GM18873 (cell line): ENCODE measurements around the gene DLL3.
"Not testable (repeated sequence)": the region's sequence is repeated elsewhere in the genome, so short reads cannot be mapped to it uniquely, and the experiment has no call there.

ENCODE experiments used
- ATAC-seq: cut with Tn5 transposase; IDR thresholded peaks from one replicate; pipeline ENCODE4 v1.9.1; 2021; ENCODE audit warnings: mild to moderate bottlenecking, moderate library complexity, moderate number of reproducible peaks; ENCODE audit not compliant: unreplicated experiment, low FRiP score

Gene DLL3

GRCh38 chr19:39498798-39499642 lies at the start of gene DLL3:
TSS of gene DLL3 (plus strand) at chr19:39498947. CDS start at chr19:39498975, 28 bp downstream.
- ATAC-seq: no peak

DNA sequence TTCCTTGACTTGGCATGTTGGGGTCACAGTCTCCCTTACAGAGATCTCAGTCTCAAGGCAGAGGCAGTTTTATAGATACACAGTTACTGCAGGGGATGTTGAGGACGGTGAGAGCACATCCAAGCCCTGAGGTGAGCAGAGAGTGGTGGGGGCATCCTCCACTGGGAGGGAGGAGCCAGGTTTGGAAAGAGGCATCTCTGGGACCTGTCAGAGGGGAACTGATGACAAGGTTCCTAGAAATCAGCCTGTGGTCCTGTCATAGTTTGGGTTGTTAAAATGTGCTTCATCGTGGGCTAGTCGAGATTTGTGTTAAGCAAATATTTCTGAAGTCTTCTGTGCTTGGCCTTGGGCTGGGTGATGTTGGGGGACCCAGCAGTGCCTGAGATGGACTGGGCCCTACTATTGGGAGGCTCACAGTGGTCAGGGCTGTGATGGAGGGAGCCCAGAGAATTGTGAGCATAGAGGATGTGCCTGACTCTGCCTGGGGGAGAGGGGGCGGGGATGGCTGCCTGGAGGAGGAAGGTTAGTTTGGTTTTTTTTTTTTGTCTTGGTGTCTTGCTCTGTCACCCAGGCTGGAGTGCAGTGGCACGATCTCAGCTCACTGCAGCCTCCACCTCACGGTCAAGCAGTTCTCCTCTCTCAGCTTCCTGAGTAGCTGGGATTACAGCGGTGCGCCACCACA lies 49.5 kb upstream of the DLL3 start:
- ATAC-seq: no peak

DNA sequence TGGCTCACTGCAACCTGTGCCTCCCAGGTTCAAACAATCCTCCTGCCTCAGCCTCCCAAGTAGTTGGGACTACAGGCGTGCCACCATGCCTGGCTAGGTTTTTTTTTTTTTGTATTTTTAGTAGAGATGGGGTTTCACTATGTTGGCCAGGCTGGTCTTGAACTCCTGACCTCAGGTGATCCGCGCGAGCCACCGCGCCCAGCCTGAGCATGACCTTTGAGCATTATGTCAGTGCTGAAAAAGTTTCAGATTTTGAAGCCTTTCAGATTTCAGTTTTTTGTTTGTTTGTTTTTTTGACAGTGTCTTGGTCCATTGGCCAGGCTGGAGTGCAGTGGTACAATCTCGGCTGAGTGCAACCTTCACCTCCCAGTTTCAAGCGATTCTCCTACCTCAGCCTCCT lies 47.5 kb upstream of the DLL3 start:
- ATAC-seq: not testable (repeated sequence)

- no peak for ATAC-seq
These were observed 35.3 kb upstream of the DLL3 start for GRCh38 chr19:39463403-39463802.

DNA sequence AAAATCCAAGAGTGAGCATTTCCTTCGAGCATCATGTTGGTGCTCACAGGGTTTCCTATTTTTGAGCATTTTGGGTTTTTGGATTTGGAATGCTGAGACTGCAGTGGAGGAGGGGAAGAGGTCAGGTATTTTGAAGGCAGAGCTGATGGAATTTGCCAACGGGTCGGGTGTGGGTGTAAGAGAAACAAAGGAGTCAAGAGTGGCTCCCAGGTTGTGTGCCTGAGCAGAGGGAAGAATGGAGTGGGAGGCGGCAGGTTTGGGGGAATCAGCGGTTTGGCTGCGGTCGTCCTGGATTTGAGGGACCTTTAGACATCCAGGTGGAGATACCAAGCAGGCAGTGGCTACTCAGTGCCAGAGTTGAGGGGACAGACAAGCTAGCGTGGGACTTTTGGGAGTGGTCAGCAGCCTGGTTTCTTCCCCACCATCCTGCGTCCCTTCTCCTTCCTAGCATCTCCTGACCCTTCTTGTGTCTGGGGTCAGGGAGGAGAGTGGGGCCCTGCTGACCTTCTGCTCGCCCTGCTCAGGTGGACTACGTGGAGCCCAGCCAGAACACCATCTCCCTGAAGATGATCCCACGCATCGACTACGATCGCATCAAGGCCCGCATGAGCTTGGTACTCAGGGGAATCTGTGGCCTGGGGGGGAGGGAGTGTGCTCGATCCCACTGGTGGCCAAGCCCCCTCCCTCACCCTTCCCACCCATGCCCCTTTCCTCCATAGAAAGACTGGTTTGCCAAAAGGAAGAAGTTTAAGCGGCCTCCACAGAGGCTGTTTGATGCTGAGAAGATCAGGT lies 32.6 kb upstream of the DLL3 start:
- ATAC-seq: no peak

- no peak for ATAC-seq
These were observed 30.8 kb upstream of the DLL3 start for GRCh38 chr19:39467941-39468340.

DNA sequence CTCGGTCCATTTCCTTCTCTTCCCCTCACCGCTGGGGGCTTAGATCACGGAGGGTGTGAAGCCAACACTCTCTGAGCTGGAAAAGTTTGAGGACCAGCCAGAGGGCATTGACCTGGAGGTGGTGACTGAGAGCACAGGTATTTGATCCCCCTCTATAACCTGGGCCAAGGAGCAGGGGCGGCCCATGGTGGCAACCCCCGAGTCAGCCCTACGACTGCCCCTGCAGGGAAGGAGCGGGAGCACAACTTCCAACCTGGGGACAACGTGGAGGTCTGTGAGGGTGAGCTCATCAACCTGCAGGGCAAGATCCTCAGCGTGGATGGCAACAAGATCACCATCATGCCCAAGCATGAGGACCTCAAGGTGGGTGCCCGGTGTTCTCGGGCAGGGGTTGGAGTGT lies 29.7 kb upstream of the DLL3 start:
- ATAC-seq: no peak

GRCh38 chr19:39469567-39469966 lies 29.2 kb upstream of the DLL3 start:
- ATAC-seq: no peak

DNA sequence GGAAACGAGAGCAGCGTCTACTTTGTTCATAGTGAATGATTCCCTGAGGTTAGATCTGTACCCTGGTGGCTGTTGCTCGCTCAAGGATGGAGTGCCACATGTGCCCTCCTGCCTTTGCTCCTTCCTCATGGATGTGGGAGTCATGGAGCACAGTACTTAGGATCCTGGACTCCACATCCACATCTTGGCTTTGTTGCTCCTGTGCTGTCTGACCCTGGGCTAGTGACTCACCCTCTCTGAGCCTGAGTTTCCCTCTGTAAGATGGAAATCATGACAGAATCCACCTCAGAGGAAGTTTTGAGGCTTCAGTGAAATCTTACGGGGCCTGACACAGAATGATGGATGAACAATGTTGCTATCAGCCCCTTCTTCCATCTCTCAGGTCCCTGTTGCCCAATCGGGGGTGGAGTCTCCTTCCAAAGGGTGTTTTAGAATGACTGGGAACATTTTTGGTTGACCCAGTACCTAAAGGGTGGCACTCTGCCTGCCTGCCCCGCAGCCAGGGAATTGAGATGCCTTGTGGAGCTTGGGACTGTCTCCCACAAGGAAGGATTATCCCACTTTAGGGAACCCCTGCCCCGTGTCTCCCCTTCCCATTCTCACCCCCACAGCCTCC lies 27.9 kb upstream of the DLL3 start:
- no peak for ATAC-seq

GRCh38 chr19:39471756-39472536 lies 26.8 kb upstream of the DLL3 start:
- no peak for ATAC-seq

DNA sequence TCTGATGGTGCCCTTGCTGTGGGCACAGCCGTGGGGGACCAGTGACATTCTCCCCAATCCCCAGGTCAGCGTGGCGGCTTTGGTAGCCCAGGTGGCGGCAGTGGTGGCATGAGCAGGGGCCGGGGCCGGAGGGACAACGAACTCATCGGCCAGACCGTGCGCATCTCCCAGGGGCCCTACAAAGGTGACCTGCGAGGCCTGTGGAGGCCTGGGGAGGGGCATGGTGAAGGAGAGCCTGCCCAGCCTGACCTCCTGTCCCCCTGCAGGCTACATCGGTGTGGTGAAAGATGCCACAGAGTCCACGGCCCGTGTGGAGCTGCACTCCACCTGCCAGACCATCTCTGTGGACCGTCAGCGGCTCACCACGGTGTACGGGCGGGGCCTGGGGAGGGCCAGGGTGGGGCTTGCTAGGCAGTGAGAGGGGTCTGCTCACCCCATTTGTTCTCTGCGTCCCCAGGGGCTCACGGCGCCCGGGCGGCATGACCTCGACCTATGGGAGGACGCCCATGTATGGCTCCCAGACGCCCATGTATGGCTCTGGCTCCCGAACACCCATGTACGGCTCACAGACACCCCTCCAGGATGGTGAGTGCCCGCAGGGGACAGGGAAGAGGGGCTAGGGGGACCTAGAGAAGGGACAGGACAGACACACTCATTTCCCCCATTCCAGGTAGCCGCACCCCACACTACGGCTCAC lies 25.9 kb upstream of the DLL3 start:
- no peak for ATAC-seq

DNA sequence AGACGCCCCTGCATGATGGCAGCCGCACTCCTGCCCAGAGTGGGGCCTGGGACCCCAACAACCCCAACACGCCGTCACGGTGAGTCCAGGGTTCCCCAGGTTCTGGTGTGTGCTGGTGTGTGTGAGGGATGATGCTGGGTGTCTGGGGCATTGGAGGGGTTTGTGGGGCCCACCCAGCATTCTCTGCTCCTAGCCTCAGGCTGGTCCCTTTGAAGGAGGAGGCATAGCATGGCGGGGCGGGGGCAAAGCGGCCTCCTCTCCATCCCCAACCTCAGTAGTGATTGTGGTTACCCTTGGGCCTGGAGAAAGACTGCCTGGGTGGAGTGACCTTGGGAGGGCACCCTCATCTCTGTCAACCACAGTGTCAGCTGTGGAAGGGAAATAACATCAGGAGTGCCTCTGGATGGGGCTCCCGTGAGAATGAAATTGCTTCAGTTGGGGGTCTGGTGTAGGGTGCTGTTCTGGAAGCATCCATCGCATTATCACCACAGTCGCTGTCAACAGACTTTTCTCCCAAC lies 25.2 kb upstream of the DLL3 start:
- ATAC-seq: no peak

DNA sequence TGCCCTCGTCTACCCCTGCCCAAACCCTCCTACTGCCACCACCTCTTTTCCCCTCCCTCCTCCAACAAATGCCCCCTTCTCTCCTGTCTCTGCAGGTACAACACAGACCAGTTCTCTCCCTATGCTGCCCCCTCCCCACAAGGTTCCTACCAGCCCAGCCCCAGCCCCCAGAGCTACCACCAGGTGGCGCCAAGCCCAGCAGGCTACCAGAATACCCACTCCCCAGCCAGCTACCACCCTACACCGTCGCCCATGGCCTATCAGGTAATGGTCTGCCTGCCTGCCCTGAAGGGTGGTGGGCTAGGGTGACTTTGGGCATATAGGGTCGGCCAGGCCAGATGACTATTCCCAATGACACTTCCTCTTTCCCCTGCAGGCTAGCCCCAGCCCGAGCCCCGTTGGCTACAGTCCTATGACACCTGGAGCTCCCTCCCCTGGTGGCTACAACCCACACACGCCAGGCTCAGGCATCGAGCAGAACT lies 24.6 kb upstream of the DLL3 start:
- no peak for ATAC-seq

GRCh38 chr19:39475748-39476147 lies 23.0 kb upstream of the DLL3 start:
- ATAC-seq: no peak

- ATAC-seq: not testable (repeated sequence)
These were observed 19.4 kb upstream of the DLL3 start for GRCh38 chr19:39479319-39479801.

DNA sequence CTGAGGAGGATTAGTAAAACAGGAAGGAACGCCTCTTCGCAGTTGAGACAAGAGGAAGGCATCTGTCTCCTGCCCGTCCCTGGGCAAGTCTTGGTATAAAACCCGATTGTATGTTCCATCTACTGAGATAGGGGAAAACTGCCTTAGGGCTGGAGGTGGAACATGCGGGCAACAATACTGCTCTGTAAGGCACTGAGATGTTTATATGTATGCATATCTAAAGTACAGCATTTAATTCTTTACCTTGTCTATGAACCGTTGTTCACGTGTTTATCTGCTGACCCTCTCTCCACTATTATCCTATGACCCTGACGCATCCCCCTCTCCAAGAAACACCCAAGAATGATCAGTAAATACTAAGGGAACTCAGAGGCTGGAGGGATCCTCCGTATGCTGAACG lies 18.8 kb upstream of the DLL3 start:
- no peak for ATAC-seq

GRCh38 chr19:39480337-39481228 lies 18.2 kb upstream of the DLL3 start, which contains the start of gene TIMM50:
TSS of gene TIMM50 (plus strand) at chr19:39480838. CDS start at chr19:39480854, 16 bp downstream.
- ATAC-seq: peak; percentile 71

- ATAC-seq: no peak
These were observed 17.6 kb upstream of the DLL3 start for GRCh38 chr19:39481229-39481545.
